Body of pancreas (tissue), 4 donors: ENCODE data around the gene AMIGO3. TPM values are rescaled to one million over a fixed set of nuclear protein-coding genes. Genes with fewer than 3 reads are reported as not detected.
"Not testable (repeated sequence)": the region's sequence is repeated elsewhere in the genome, so short reads cannot be mapped to it uniquely, and the experiment has no call there.

Experiments used
- ATAC-seq: fragments of 150-250 bp; one replicate; pipeline ENCODE4 v1.9.1; 2016
- DNase-seq, 4 donors: peaks; one replicate each; pipeline ENCODE4 v3.0.0-alpha.2; 2019
- H3K27ac ChIP-seq, 4 donors: fragments of 200-600 bp; sonication (generic); 1 replicate in 3 of 4; 2 replicates in 1 of 4; pipeline versions ENCODE4 v1.5.1 to v1.6.1; 2016 to 2019; ENCODE audit warnings: mild to moderate bottlenecking in 1 of 4, mixed read lengths in 1 of 4, moderate library complexity in 1 of 4
- H3K27me3 ChIP-seq, 2 donors: fragments of 200-600 bp; sonication (generic); one replicate each; pipeline ENCODE4 v1.6.0; 2016; ENCODE audit warnings: mild to moderate bottlenecking in 1 of 2
- H3K36me3 ChIP-seq, 2 donors: fragments of 200-600 bp; sonication (generic); replicated peaks in 1 of 2; 2 replicates each; pipeline ENCODE4 v1.5.1; 2016; ENCODE audit warnings: low read depth in 2 of 2; ENCODE audit not compliant: insufficient read depth in 1 of 2
- H3K4me1 ChIP-seq: fragments of 200-600 bp; sonication (generic); one replicate; pipeline ENCODE4 v1.6.0; 2016
- H3K4me3 ChIP-seq, 2 donors: fragments of 200-600 bp; sonication (generic); 1 replicate in 1 of 2; 2 replicates in 1 of 2; pipeline ENCODE4 v1.5.1; 2016 to 2019
- H3K9me3 ChIP-seq, 3 donors: fragments of 200-600 bp; sonication (generic); 1 replicate in 2 of 3; 2 replicates in 1 of 3; pipeline ENCODE4 v1.5.1; 2016
- CTCF ChIP-seq, 7 experiments: fragments of 450-650 bp in 4 of 7; fragments of 200-600 bp in 3 of 7; sonication (generic) in 3 of 7; IDR thresholded peaks; one replicate each; pipeline ENCODE4 v1.5.1; 2016 to 2019; ENCODE audit warnings: antibody characterized with exemption in 7 of 7
- POLR2A ChIP-seq, 3 donors: fragments of 450-650 bp; IDR thresholded peaks; one replicate each; pipeline ENCODE4 v1.6.1; 2016; ENCODE audit warnings: antibody characterized with exemption in 3 of 3, mild to moderate bottlenecking in 2 of 3
- WGBS, 2 donors: methylation state at CpG; one replicate each; pipeline ENCODE4 v1.1.5; 2017; 5-methylcytosine and 5-hydroxymethylcytosine counted together
- intact Hi-C: fragments of 100-400 bp; cut with DNase I; formaldehyde crosslinking; loops from one replicate; pipeline ENCODE4 v1.15.1; 2023
- total RNA-seq, 2 donors: library from RNA; depleted of rRNA; stranded (reverse); fragments of >200 nt; gene quantifications; one replicate each; pipeline ENCODE4 v1.1.0, GENCODE V29; 2016

AMIGO3 gene
- total RNA-seq, 2 donors from 2014 or later = 2.0 to 2.1 TPM

GRCh38 chr3:49686769-49687423 lies 32.6 kb downstream of the AMIGO3 start:
- peaks cover 36% of the 10 kb centered on the region for H3K4me1 ChIP-seq
- WGBS, 2 donors = 13% methylated on average over 44 of the region's 44 CpGs; no CpG with 5 or more reads in 1 of the 2 donors
- H3K4me3 ChIP-seq = peak overlapping the region; percentile 6 to 36
- H3K36me3 ChIP-seq, H3K27me3 ChIP-seq, intact Hi-C loops, H3K9me3 ChIP-seq: not testable (repeated sequence)
- ATAC-seq (peak; percentile 65), DNase-seq (peak; percentile 75 to 91 (median 88))
- TF ChIP-seq POLR2A (IDR thresholded peaks at IDR 0.05) = peak in 2 of 3 donors; percentile 23 to 26
- H3K27ac ChIP-seq = peak overlapping the region; percentile 8 to 73 (median 50)

GRCh38 chr3:49686346-49686745 lies 33.1 kb downstream of the AMIGO3 start:
- H3K9me3 ChIP-seq, H3K27me3 ChIP-seq, intact Hi-C loops, H3K36me3 ChIP-seq: not testable (repeated sequence)
- DNase-seq (peak; percentile 92 to 93 (median 93)), ATAC-seq (peak; percentile 86)
- Histone ChIP-seq H3K4me1 (peaks cover 32% of the 10 kb centered on the region), H3K4me3 (peak overlapping the region; percentile 6 to 36), H3K27ac (peak overlapping the region; percentile 8 to 73 (median 50))
- 1 to 3% methylated on average over 16 to 22 of the region's 29 CpGs for WGBS, 2 donors

GRCh38 chr3:49685846-49686245 lies 33.6 kb downstream of the AMIGO3 start:
- ATAC-seq, DNase-seq, H3K9me3 ChIP-seq, H3K4me3 ChIP-seq, H3K27me3 ChIP-seq, intact Hi-C loops, H3K36me3 ChIP-seq: not testable (repeated sequence)
- peak overlapping the region in 3 of 4 donors; percentile 35 to 73 (median 66) for H3K27ac ChIP-seq
- H3K4me1 ChIP-seq = peaks cover 27% of the 10 kb centered on the region
- 34% methylated on average over 32 of the region's 36 CpGs; no CpG with 5 or more reads in 1 of the 2 donors for WGBS, 2 donors

GRCh38 chr3:49685103-49685502 lies 34.4 kb downstream of the AMIGO3 start:
- WGBS, 2 donors = 90 to 93% methylated on average over 8 to 9 of the region's 10 CpGs
- intact Hi-C loops = not testable (repeated sequence)

GRCh38 chr3:49684453-49684852 lies 35.0 kb downstream of the AMIGO3 start:
- 79% methylated on average over 2 of the region's 2 CpGs; no CpG with 5 or more reads in 1 of the 2 donors for WGBS, 2 donors
- intact Hi-C loops = not testable (repeated sequence)
- H3K36me3 ChIP-seq = peaks cover 0 to 16% of the 10 kb centered on the region in 2 donors

More at GRCh38 chr3:49685103-49685502, 34.4 kb downstream of the AMIGO3 start:
- Histone ChIP-seq H3K36me3 (peaks cover 0 to 13% of the 10 kb centered on the region in 2 donors), H3K4me1 (peaks cover 19% of the 10 kb centered on the region)
- not testable (repeated sequence) for ATAC-seq, H3K27me3 ChIP-seq, H3K4me3 ChIP-seq, H3K9me3 ChIP-seq, DNase-seq, H3K27ac ChIP-seq

GRCh38 chr3:49683162-49683561 lies 36.3 kb downstream of the AMIGO3 start:
- ATAC-seq (no peak), DNase-seq (no peak)
- H3K36me3 ChIP-seq = peaks cover 0 to 26% of the 10 kb centered on the region in 2 donors
- peaks cover 7% of the 10 kb centered on the region for H3K4me1 ChIP-seq
- H3K9me3 ChIP-seq = no peaks in the 10 kb centered on the region
- H3K27me3 ChIP-seq = no peaks in the 10 kb centered on the region
- no peak overlapping the region for H3K4me3 ChIP-seq
- TF ChIP-seq CTCF (IDR thresholded peaks at IDR 0.05) = no peak
- no peak for TF ChIP-seq POLR2A (IDR thresholded peaks at IDR 0.05)
- H3K27ac ChIP-seq = no peak overlapping the region
- WGBS, 2 donors = 88% methylated on average over 6 of the region's 6 CpGs; no CpG with 5 or more reads in 1 of the 2 donors
- intact Hi-C loops = no loop called here

More at GRCh38 chr3:49684453-49684852, 35.0 kb downstream of the AMIGO3 start:
- DNase-seq, H3K27me3 ChIP-seq, H3K4me3 ChIP-seq, H3K27ac ChIP-seq, H3K9me3 ChIP-seq, ATAC-seq: not testable (repeated sequence)
- H3K4me1 ChIP-seq = peaks cover 16% of the 10 kb centered on the region

GRCh38 chr3:49681543-49681942 lies 37.9 kb downstream of the AMIGO3 start:
- H3K4me1 ChIP-seq = no peaks in the 10 kb centered on the region
- H3K36me3 ChIP-seq = peaks cover 0 to 28% of the 10 kb centered on the region in 2 donors
- intact Hi-C loops = no loop called here
- no peak for TF ChIP-seq POLR2A (IDR thresholded peaks at IDR 0.05)
- no peak for TF ChIP-seq CTCF (IDR thresholded peaks at IDR 0.05)
- no peak overlapping the region for H3K4me3 ChIP-seq
- no peak for ATAC-seq
- no peak overlapping the region for H3K27ac ChIP-seq
- 76 to 100% methylated on average over 1 to 4 of the region's 4 CpGs for WGBS, 2 donors
- H3K9me3 ChIP-seq = no peaks in the 10 kb centered on the region
- no peaks in the 10 kb centered on the region for H3K27me3 ChIP-seq
- DNase-seq = no peak
